ENCODE results near the gene HYCC1.

Gene HYCC1

DNA sequence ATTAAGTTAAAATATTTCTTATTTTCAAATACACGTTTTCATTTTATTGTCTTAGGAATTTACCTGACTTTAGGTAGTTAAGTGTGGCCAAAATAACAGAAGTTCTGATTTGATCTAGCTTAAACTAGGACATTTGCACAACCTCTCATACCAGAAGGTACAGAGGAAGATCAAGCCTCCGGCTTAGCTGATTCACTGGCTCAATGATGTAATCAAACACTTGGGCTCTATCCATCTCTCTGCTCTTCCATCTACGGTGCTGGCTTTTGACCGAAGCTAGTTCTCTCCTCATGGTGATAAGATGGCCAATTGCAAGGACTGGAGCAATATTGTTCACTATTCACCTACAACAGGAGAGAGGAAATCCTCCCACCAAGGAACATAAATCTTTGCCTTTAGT is 12.2 kb upstream of the HYCC1 start:
- Mint-ChIP-seq H3K9me3 (no peaks in the 10 kb centered on the region), H3K27ac (peak overlapping the region; percentile 57), H3K27me3 (peaks cover 23% of the 10 kb centered on the region), H3K36me3 (ENCODE audit: low read depth) (no peaks in the 10 kb centered on the region), H3K4me1 (ENCODE audit: low read depth) (peaks cover 46% of the 10 kb centered on the region), H3K4me3 (no peak overlapping the region)
- intact Hi-C loops (cut with micrococcal nuclease), result loop anchor here (2.0 kb wide), 1 partner anchor 13 kb away; no protein-coding TSS in a partner anchor

DNA sequence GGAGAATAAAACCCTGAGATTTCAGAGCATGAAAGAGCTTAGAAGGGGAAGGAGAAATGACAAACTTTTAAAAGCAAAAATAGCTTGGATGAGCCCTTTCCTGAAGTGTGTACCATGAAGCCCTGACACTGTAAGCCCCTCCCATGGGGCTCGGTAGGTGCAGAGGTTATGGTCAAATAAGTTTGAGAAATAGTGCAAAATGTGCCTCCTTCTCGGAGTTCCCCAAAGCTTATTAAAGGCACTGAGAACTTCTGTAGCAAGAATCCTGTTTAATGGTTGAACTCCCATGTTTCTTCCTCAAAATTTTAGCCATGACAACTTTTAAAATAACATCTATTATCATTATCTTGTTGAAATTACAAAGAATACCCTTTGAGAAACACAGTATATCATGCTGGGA is 10.5 kb upstream of the HYCC1 start:
- Mint-ChIP-seq H3K4me1 (ENCODE audit: low read depth) (peaks cover 56% of the 10 kb centered on the region), H3K9me3 (no peaks in the 10 kb centered on the region), H3K36me3 (ENCODE audit: low read depth) (no peaks in the 10 kb centered on the region), H3K27ac (peak overlapping the region; percentile 52), H3K27me3 (peaks cover 23% of the 10 kb centered on the region), H3K4me3 (no peak overlapping the region)
- intact Hi-C loops (cut with micrococcal nuclease), result loop anchor here (5.0 kb wide), 1 partner anchor 362 kb away; no protein-coding TSS in a partner anchor

DNA sequence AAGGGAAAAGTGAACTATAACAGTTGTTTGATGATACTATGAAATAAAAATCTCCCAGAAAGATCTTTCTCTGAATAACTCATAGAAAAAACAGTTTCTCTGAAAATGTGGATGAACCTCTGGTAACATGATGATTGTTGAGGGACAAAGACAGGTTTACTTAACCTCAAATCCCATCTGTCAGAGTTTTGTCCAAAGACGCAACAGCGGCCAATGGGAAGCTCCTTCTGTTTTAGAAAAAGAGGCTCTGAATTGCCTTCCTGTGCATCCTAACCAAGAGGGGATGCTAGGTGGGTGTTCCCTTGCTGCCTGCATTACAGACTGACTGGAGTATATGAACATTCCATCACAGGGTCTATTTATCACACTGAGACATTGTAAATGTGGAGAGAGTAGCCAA is 8.9 kb upstream of the HYCC1 start:
- Mint-ChIP-seq H3K27ac (peak overlapping the region; percentile 99), H3K4me3 (no peak overlapping the region), H3K4me1 (ENCODE audit: low read depth) (peaks cover 66% of the 10 kb centered on the region), H3K36me3 (ENCODE audit: low read depth) (no peaks in the 10 kb centered on the region), H3K9me3 (no peaks in the 10 kb centered on the region), H3K27me3 (peaks cover 12% of the 10 kb centered on the region)
- intact Hi-C loops (cut with micrococcal nuclease), result loop anchor here (5.0 kb wide), 1 partner anchor 361 kb away; no protein-coding TSS in a partner anchor

DNA sequence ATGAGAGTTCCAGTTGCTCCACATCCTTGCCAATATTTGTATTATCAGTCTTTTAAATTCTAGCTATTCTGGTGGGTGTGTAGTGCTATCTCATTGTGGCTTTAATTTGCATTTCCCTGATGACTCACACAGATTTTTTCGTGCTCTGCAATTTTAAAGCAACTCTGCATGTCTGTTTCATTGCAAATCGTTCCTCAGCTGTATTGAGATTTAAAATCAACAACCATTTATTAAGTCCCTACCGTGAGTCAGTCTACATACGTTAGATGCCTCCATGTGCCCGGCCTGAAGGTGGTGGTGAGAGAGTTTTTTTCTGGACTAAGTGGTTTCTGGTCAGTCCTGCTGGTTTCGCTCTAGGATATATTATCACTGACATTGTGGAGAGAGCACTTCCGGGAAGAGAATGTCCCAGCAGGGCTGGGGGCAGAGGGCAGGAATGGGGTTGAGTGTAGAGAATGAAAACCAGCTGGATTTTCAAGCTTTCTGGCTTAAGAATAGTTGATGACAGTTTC is 8.4 kb upstream of the HYCC1 start:
- peak overlapping the region; percentile 99 for H3K27ac Mint-ChIP-seq
- H3K4me3 Mint-ChIP-seq, result no peak overlapping the region

DNA sequence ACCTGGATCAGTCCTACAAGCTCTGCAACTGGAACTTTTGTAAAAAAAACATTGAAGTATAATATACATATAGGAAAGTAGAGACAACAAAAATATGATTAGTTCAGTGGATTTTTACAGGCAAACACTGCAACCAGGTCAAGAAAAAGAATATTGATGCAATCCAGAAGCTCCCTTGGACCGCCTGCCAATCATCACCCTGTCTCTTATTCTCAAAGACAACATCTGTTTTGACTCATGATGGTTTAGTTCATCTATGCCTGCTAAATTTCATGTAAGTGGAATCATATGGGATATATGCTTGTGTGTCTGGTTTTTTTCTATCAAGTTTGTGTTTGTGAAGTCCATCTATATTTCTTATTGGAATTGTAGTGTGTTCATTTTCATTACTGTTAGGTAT is 7.7 kb upstream of the HYCC1 start:
- H3K4me3 Mint-ChIP-seq, result no peak overlapping the region
- no peaks in the 10 kb centered on the region for H3K9me3 Mint-ChIP-seq

More for the DNA sequence above, 8.4 kb upstream of the HYCC1 start:
- Mint-ChIP-seq H3K36me3 (ENCODE audit: low read depth) (no peaks in the 10 kb centered on the region), H3K9me3 (no peaks in the 10 kb centered on the region), H3K27me3 (peaks cover 12% of the 10 kb centered on the region), H3K4me1 (ENCODE audit: low read depth) (peaks cover 72% of the 10 kb centered on the region)
- intact Hi-C loops (cut with micrococcal nuclease), result loop anchor here (5.0 kb wide), 1 partner anchor 360 kb away; no protein-coding TSS in a partner anchor

DNA sequence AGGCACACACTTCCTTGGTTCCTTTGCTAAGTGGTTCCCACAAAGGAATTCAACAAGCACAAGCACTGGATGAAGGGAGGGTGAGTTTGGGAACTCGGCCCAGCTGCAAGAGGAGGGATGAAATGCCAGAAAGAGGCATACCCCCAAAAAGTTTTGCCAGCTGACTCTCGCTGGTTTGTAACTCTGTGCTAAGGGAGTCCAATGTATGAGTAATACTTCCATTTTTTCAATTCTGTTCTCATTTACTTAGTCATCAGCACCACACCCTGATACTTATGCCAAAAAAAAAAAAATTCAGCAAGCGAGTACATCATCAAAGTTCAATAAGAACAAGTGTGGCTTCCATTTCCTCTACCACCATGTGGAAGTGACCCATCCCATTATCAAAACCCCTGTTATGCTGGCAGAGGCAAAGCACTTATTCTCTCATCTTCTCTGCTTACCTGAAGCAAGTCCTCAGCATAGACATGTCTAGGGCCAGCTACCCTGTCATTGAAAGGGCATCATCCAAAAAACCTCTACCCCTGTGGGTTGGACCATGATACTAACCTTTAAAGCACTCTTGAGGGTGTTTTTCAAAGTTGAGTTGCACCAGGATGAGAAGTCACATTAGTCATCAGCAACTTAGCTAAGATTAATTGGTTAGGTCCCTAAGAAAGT is 6.9 kb upstream of the HYCC1 start:
- Mint-ChIP-seq H3K27ac (peak overlapping the region; percentile 99), H3K4me3 (peak overlapping the region; percentile 35), H3K36me3 (ENCODE audit: low read depth) (no peaks in the 10 kb centered on the region), H3K27me3 (peaks cover 6% of the 10 kb centered on the region), H3K4me1 (ENCODE audit: low read depth) (peaks cover 77% of the 10 kb centered on the region), H3K9me3 (peaks cover 6% of the 10 kb centered on the region)
- intact Hi-C loops (cut with micrococcal nuclease), result loop anchor here (5.0 kb wide), 1 partner anchor 359 kb away; no protein-coding TSS in a partner anchor

More for the DNA sequence above, 7.7 kb upstream of the HYCC1 start:
- intact Hi-C loops (cut with micrococcal nuclease), result loop anchor here (5.0 kb wide), 1 partner anchor 359 kb away; no protein-coding TSS in a partner anchor
- Mint-ChIP-seq H3K27ac (peak overlapping the region; percentile 99), H3K36me3 (ENCODE audit: low read depth) (no peaks in the 10 kb centered on the region), H3K27me3 (peaks cover 12% of the 10 kb centered on the region), H3K4me1 (ENCODE audit: low read depth) (peaks cover 74% of the 10 kb centered on the region)

DNA sequence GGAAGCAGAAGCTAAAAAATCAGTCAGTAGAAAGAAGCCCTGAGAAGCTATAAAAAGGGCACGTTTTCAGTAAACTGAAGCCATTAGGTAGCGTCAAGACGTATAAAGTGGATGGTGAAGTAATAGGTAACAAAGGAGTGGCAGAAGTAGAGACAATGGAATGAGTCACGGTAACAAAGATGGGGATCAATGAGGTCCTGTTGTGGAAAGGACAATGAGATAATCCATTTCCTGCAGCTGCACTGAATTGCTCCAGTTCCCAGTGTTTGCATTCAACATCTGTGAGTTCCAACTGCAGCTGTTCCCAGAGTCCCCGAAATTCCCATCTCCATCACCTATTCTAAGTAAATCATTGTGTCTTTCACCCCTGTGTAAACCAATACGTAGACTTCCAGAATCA is 4.8 kb upstream of the HYCC1 start:
- Mint-ChIP-seq H3K27ac (peak overlapping the region; percentile 75), H3K36me3 (ENCODE audit: low read depth) (no peaks in the 10 kb centered on the region), H3K4me1 (ENCODE audit: low read depth) (peaks cover 75% of the 10 kb centered on the region), H3K9me3 (peaks cover 7% of the 10 kb centered on the region), H3K4me3 (no peak overlapping the region), H3K27me3 (peaks cover 2% of the 10 kb centered on the region)
- intact Hi-C loops (cut with micrococcal nuclease), result no loop called here

DNA sequence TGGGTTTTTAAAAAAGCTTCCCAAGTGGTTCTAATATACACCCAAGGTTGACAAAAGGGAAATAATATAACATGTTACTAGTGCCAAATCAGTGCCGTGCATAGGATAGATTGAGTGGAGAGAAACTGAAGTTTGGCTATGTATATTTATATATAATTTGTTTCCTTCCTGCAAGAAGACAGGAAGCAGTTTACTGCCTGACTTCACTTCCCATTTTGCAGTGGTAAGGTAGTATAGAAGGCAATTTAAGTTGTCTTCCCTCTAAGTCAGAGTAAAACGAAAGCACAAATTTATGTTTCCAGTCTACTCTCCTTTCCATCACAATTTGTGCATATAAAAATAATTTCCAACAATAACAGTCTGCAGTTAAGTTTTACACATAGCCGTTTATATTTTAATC is 3.4 kb upstream of the HYCC1 start:
- H3K27ac Mint-ChIP-seq, result peak overlapping the region; percentile 75
- H3K9me3 Mint-ChIP-seq, result peaks cover 7% of the 10 kb centered on the region
- intact Hi-C loops (cut with micrococcal nuclease), result no loop called here
- no peak overlapping the region for H3K4me3 Mint-ChIP-seq
- no peaks in the 10 kb centered on the region for H3K27me3 Mint-ChIP-seq
- peaks cover 63% of the 10 kb centered on the region for H3K4me1 Mint-ChIP-seq (ENCODE audit: low read depth)
- H3K36me3 Mint-ChIP-seq (ENCODE audit: low read depth), result no peaks in the 10 kb centered on the region

DNA sequence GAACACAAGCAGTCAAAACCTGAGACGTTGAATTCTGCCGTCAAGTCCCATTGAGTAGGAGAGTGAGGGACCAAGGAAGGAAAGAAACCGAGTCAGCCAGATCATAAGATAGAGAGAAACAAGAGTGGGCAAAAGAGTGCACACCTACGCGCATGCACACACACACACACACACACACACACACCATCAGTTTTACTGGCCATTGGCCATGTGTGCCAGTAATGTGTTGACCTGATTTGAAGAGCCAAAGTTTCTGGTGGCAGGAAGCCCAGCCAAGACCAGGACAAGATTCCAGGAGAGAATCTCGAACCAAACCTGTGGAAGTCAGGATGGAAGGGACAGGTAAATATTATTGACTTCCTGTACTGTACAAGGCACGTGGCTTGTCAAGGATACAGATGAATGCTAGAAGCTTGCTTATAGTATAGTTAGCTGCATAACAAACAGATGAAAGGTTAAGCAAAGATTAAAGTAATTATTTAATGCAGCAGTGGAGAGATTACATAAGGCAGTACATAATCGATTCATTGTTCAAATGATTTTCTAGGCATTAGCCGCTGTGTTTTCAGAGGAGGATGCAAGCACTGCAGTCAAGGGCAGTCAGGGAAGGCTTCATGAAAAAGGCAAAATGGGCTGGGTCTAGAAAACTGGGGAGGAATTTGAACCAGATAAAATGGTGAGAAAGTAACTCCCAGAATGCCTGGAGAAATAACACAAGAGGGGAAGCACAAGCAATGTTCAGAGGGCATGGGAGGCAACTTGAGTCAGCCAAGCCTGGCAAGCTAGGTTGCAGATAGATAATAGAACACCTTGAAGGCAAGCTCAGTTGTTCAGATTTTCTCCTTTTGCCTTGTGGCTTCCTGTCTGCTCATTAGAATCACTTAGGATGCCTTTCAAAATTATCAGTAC is 2.7 kb upstream of the HYCC1 start:
- Mint-ChIP-seq H3K27ac (peak overlapping the region; percentile 75), H3K36me3 (ENCODE audit: low read depth) (no peaks in the 10 kb centered on the region), H3K9me3 (peaks cover 7% of the 10 kb centered on the region), H3K27me3 (no peaks in the 10 kb centered on the region), H3K4me1 (ENCODE audit: low read depth) (peaks cover 56% of the 10 kb centered on the region), H3K4me3 (no peak overlapping the region)
- intact Hi-C loops (cut with micrococcal nuclease), result no loop called here

DNA sequence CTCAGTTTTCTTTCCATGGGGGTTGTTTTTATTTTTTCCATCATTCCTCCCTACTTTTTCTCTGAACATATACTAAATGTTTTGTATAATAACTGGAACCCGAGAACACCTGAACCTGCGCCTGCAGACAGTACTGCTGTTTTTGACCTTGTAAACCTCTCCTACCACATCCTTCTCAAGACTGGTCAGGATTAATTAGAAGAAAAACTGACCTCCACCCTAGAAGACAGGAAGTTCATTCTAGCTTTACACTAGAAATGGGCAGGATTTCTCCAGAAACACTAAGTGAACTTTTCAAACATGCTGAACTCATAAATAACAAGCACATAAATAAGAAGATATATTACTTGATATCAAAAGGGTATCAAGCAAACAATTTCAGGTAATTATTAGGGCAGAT is 751 bp upstream of the HYCC1 start:
- peaks cover 7% of the 10 kb centered on the region for H3K9me3 Mint-ChIP-seq
- H3K36me3 Mint-ChIP-seq (ENCODE audit: low read depth), result no peaks in the 10 kb centered on the region
- peak overlapping the region; percentile 91 for H3K4me3 Mint-ChIP-seq
- H3K27me3 Mint-ChIP-seq, result no peaks in the 10 kb centered on the region
- peaks cover 41% of the 10 kb centered on the region for H3K4me1 Mint-ChIP-seq (ENCODE audit: low read depth)
- H3K27ac Mint-ChIP-seq, result no peak overlapping the region
- intact Hi-C loops (cut with micrococcal nuclease), result loop anchor here (5.0 kb wide), 1 partner anchor 168 kb away; the partner anchor contains the start of gene NUP42

DNA sequence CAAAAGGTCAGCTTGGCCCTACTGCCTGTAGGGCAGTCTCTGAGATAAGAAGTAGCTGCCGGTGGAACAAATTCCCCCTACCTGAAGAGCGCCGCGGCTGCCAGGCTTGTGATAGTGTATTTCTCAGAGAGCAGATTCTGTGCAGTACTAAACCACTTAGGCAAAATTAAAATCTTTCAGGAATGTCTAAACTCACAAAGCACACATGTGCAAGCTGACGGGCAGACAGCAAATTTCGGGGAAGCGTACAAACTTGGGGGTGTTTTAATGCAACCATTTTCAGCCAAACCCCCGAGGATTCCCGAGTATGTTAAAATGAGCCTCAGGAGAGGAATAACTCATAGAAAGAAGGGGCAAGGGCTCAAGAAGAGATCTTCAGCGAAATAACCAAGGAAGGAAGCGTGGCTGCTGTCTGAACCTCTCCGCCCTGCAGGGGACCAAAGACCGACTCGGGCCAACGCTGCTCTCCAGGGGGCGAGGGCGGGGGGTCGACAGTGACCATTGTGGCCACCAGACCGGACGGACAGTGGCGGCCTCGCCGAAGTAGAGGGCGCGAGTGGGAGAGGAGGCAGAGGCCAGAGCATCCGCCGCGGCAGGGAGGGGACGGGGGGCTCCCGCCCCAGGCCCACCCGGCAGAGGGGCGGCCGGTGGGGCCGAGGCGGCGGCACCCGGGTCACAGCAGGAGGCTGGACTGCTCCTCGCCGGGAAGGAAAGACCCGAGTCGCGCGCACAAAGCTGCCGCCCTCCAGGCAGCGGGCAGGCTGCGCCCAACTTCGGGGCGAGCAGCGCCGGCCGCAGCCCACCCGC is 819 bp downstream of the HYCC1 start:
- Mint-ChIP-seq H3K9me3 (peaks cover 7% of the 10 kb centered on the region), H3K36me3 (ENCODE audit: low read depth) (no peaks in the 10 kb centered on the region), H3K4me1 (ENCODE audit: low read depth) (peaks cover 34% of the 10 kb centered on the region), H3K4me3 (no peak overlapping the region), H3K27me3 (no peaks in the 10 kb centered on the region), H3K27ac (no peak overlapping the region)
- intact Hi-C loops (cut with micrococcal nuclease), result loop anchor here (2.0 to 5.0 kb wide), 3 partner anchors 14 to 169 kb away; partner anchors contain the start of gene NUP42

DNA sequence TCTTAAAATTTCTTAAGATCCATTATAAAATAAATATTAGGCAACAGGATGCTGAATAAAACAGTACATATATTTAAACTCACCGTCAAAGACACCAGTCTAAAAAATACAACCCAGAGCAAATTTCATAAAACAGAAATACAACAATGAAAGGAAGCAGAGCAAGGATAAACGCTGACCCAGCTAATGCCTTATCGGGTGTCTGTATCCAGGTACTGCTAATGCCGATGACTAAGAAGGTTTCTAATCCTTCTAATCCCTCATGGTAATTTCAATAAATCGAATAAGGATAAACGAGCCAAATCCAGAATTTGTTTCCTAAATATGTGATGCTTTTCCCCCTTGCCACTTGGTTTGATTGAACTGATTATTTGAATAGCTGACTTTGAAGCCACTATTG is 1.7 kb downstream of the HYCC1 start:
- Mint-ChIP-seq H3K9me3 (peaks cover 7% of the 10 kb centered on the region), H3K4me3 (no peak overlapping the region), H3K36me3 (ENCODE audit: low read depth) (no peaks in the 10 kb centered on the region), H3K27me3 (no peaks in the 10 kb centered on the region), H3K4me1 (ENCODE audit: low read depth) (peaks cover 31% of the 10 kb centered on the region), H3K27ac (no peak overlapping the region)
- intact Hi-C loops (cut with micrococcal nuclease), result loop anchor here (2.0 to 5.0 kb wide), 3 partner anchors 15 to 170 kb away; partner anchors contain the start of gene NUP42
